HG03103 (cell line): ENCODE results near the gene WNK2.

ENCODE experiments used
- ATAC-seq: cut with Tn5 transposase; IDR thresholded peaks from one replicate; pipeline ENCODE4 v1.9.1; 2021; ENCODE audit warnings: low read depth; ENCODE audit not compliant: unreplicated experiment

Gene WNK2

DNA sequence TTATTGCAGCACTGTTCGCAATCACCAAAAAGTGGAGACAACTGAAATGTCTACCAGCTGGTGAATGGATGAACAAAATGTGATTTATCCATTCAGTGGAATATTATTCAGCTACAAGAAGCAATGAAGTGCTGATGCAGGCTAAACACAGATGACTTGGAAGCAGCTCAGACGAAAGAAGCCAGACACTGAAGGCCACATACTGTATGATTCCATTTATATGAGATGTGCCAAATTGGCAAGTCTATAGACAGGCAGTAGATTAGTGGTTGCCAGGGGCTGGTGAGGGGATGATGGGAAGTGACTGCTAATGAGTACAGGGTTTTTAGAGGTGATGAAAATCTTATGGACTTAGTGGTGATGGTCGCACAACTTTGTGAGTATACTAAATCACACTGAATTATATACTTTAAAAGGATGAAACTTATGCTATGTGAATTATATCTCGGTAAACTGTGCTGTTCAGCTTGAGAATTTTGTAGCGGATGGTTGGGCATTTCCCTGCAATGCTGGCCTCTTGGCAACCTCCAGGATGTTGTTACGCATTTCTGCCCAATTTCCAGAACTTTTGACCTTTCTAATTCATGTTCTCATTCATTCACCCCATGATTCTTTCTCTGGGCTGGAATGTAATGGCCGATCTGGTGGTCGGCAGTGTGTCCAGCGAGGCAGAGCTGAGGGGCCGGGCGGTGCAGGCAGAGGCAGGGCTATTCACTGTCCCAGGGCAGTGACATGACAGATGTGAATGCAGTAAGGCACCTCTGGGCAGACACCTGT, 22.0 kb upstream of the WNK2 start:
- no peak for ATAC-seq

GRCh38 chr9:93164085-93164484, 19.9 kb upstream of the WNK2 start:
- no peak for ATAC-seq

DNA sequence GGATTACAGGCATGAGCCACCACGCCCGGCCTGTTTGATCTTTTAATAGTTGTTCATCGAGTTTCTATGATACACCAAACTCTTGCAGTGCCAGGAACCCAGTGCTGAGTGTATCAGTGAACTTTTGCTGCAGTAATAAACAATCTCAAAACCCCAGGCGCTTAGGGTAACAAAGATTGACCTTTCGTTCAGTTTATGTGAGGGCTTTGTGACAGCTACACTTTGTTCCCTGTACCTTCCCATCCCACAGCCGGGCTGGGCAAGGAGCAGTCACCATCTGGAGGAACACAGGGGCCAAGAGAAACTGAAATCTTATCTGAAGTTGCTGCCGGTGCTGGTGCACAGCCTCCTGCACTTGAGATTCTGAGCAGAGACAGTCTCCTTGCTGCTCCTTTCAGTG, 17.2 kb upstream of the WNK2 start:
- ATAC-seq = no peak

DNA sequence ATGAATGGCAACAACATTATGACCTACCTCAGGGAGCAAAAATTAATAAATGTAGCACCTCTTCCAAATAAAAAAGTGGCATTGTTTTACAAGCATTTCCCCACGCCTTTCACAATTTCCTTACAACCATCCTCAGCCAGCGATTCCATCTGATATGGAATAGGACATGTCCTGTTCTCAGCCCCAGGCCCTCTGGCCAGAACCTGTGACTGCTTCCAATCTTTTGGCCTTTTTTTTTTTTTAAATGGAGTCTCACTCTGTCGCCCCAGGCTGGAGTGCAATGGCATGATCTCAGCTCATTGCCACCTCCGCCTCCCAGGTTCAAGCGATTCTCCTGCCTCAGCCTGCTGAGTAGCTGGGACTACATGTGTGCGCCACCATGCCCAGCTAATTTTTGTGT, 16.8 kb upstream of the WNK2 start:
- ATAC-seq = no peak

- ATAC-seq = no peak
Measured at GRCh38 chr9:93167838-93168237, 16.1 kb upstream of the WNK2 start.

- ATAC-seq = no peak
Measured at GRCh38 chr9:93168581-93168980, 15.4 kb upstream of the WNK2 start.

DNA sequence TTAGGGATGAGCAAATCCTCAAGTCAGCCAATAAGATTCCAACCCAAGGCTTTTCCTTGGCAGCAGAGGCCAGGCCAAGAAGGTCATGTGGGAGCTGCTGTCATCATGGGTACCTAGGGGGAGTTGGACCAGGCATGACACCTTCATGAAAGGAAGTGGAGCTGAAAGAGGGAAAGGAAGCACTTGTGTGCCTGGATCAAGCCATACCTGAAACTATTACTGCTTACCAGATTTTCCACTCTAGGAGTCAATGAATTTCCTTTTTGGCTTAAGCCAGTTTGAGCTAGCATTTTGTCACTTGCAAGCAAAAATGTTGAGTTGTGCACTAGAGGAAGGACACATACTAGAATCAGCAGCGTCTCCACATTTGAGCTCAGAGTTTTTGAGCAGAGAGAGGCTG, 14.5 kb upstream of the WNK2 start:
- no peak for ATAC-seq

GRCh38 chr9:93170571-93170970, 13.4 kb upstream of the WNK2 start:
- ATAC-seq = no peak

DNA sequence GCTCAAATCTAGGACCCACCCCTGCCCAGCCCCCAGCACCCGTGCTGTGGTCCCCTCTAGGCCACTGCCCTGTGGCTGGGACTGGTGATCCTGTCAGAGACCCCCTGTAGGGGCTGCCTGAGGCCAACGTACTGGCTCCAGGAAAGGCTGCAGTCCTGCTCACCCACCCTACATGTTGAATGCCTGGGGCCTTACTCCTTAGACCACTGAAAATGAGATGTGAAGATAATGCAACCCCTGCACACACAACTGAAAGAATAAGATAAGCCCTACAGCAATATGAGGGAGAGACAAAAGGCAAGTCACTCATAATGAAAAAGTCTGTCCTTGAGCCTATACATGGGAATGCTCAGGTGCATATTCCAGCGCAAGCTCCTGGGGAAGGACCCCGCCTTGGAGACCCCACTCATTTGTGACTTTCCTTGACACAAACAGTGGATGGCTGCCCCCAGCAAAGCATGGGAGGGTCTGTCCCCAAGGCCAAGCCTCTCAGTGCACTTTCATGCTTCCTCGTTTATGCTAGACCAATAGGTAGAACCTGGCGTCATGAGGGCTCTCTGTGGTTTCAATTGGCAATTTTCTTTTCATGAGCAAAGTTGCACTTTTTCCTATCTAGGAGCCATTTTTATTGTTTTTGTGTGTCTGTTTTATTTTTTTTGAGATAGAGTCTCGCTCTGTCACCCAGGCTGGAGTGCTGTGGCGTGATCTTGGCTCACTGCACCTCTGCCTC, 12.5 kb upstream of the WNK2 start:
- ATAC-seq = no peak

GRCh38 chr9:93172666-93173364, 11.1 kb upstream of the WNK2 start:
- no peak for ATAC-seq

- ATAC-seq = no peak
Measured at GRCh38 chr9:93173365-93174051, 10.4 kb upstream of the WNK2 start.

GRCh38 chr9:93174976-93175375, 9.0 kb upstream of the WNK2 start:
- no peak for ATAC-seq

DNA sequence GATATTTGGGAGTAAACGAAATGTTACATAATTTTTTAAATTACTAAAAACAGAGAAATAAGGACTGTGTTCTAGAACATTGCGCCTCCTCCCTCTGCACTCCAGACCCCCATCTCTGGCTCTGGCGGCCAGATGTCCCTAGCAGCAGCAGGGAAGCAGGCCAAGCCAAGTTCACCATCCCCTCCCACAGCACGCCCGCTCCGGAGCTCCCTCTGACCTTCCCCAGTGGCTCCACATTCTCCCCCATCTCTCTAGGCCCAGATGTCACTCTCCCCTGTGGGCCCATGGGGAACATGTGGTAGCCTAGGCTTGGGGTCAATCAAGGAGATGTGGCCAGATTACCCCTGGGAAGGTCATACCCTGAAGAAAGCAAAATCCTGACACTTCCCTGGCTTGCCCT, 6.3 kb upstream of the WNK2 start:
- no peak for ATAC-seq

DNA sequence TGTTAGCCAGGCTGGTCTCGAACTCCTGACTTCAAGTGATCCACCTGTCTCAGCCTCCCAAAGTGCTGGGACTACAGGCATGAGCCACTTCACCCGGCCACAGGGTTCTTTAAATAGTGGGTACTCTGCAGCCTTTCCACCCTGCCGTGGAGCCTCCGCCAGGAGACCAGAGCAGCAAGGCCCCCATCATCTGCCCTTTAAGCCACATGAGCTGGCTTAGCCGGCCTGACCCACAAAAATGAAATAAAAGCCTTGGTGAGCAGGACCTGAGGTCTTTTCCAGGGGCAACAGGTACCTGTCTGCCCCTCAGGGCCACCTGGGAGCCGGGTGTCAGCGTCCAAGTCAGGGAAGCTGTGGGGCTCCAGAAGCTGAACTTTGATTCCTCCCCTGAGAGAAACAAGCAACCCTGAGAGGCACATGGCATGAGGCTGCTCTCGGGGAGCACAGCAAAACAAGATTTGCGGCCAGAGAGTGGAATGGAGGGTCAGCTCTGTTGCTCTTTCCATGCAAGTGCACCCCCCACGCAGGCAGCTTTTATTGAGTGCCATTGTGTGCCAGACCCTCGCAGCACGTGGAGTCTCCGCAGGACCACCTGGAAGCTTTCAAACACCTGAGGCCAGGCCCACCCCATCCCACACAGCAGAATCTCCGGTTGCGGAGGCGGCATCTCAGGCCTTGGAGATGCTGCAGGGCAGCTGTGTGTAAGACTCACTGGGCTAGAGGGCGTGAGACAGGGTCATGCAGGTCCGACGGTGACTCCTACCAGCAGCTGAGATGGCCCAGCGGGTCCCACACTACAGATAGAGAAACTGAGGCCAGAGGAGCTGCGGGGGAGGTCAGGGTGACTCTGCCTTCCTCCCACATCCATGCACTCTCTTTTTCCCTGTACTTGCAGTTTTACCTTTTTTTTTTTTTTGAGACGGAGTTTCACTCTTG, 4.8 kb upstream of the WNK2 start:
- no peak for ATAC-seq

DNA sequence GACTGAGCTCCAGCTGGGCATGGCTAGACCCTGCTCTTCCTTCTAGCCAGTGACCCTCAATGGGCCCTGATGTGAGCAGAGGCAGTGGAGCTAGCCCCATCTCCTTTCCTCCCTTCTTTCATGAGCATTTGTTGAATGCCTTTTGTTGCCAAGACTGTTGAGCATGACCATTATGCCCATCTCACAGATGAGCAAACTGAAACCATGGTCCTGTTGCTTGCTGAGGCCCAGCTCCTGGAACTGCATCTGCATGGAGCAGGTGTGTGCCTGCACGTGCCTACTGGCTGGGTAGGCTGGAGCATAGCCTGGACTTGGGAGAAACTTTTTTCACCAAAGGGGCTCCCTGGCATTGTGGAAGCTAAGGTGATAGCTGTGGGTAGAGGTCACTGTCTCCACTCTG, 3.0 kb upstream of the WNK2 start:
- ATAC-seq = no peak

- no peak for ATAC-seq
Measured at GRCh38 chr9:93181672-93182435, 2.1 kb upstream of the WNK2 start.

DNA sequence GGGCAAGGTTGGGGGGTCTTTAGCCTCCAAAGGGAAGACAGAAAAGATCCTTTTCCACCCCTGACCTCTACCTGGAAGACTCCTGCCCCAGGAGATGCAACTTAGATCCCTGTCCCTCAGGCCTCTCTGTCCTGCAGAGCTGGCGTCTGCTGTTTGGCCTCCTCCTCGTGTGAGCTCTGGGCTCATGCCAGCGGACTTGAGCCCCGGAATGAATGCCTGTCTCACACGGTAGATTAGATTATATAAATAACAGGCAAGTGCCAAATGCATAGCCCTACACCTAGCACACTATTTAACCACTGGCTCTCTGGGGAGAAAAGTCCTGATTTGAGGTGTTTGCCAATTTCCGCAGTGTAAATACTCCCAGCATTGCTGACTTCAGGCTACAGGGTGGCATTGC, 1.4 kb upstream of the WNK2 start:
- no peak for ATAC-seq

DNA sequence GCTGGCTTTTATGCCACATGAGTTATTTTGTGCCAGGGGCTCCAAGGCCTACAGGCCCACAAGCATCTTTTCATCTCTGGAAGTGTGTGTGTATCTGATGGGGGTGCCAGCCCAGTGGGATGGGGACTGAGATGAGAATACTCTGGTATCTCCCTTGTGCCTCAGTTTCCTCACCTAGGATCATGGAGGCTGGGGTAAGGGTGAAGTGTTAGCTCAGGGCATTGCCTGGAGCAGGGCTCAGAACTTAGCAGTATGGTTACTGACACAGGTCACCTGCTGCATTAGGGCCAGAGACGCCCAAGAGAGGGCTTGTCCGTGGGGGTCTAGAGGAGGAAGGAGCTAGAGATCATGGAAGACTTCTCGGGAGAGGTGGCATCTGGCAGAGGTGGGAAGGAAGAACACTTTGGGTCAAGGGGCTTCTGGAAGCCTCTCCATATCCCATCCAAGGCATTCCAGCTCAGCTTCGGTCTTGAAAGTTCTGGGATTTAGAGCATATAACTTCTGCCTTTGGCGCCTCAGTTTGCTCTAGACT, 742 bp upstream of the WNK2 start:
- ATAC-seq = no peak
